GM21390 (cell line): ENCODE results near the gene LY6G5B.

ENCODE experiments used
- ATAC-seq: cut with Tn5 transposase; IDR thresholded peaks from one replicate; pipeline ENCODE4 v1.9.1; 2021; ENCODE audit not compliant: unreplicated experiment

LY6G5B gene

GRCh38 chr6:31713991-31714684, 44.4 kb downstream of the LY6G5B start:
- ATAC-seq, result no peak

- ATAC-seq, result no peak
These were observed 45.5 kb downstream of the LY6G5B start, which contains the start of gene LY6G6D for GRCh38 chr6:31715022-31715958. Gene LY6G6D (plus strand): TSS chr6:31715348. CDS start chr6:31715356, 8 bp downstream.

GRCh38 chr6:31717499-31718222, 47.9 kb downstream of the LY6G5B start:
- no peak for ATAC-seq

GRCh38 chr6:31718265-31718664, 48.5 kb downstream of the LY6G5B start:
- no peak for ATAC-seq

- no peak for ATAC-seq
These were observed 49.2 kb downstream of the LY6G5B start for GRCh38 chr6:31719001-31719400.

GRCh38 chr6:31720196-31720770, 50.5 kb downstream of the LY6G5B start:
- no peak for ATAC-seq

- no peak for ATAC-seq
These were observed 51.7 kb downstream of the LY6G5B start, which contains the start of gene LY6G6C for GRCh38 chr6:31721351-31722020. Gene LY6G6C (minus strand): TSS chr6:31721746. CDS start chr6:31721679, 67 bp downstream.

GRCh38 chr6:31722173-31722572, 52.4 kb downstream of the LY6G5B start:
- ATAC-seq, result no peak
